NB4 (cell line): ENCODE data around the gene OR5C1.

Source experiments
- MYC ChIP-seq: IDR thresholded peaks from 2 replicates; pipeline ENCODE4 v1.6.1; 2011; ENCODE audit warnings: low read depth, low read length
- POLR2A ChIP-seq: IDR thresholded peaks from 2 replicates; pipeline ENCODE4 v1.6.1; 2011; ENCODE audit warnings: mild to moderate bottlenecking; ENCODE audit not compliant: insufficient read length; ENCODE audit errors: extremely low read depth
- TF ChIP-seq, protein P1 (sequence below): IDR thresholded peaks from one replicate; pipeline ENCODE4 v1.5.1; 2012; ENCODE audit warnings: low read depth, low read length
- TF ChIP-seq, protein P2 (sequence below): IDR thresholded peaks from 2 replicates; pipeline ENCODE4 v1.6.1; 2011; ENCODE audit warnings: low read depth, low read length

DNA sequence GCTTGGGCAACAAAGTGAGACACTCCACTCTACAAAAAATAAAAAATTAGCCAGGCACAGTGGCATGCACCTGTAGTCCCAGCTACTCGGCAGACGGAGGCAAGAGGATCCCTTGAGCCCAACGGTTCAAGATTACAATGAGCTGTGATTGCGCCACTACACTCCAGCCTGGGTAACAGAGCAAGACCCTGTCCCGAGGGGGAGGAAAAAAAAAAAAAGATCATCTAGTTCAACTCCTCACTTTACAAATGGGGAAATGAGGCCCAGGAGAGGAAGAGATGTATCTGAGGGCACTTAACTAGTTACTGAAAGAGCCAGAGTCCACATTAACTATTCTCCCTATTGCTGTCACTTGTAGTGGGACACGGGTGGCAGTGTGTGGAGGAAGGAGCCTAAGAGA, 25.8 kb downstream of the OR5C1 start:
- TF ChIP-seq POLR2A = no peak
- TF ChIP-seq, protein P1, sequence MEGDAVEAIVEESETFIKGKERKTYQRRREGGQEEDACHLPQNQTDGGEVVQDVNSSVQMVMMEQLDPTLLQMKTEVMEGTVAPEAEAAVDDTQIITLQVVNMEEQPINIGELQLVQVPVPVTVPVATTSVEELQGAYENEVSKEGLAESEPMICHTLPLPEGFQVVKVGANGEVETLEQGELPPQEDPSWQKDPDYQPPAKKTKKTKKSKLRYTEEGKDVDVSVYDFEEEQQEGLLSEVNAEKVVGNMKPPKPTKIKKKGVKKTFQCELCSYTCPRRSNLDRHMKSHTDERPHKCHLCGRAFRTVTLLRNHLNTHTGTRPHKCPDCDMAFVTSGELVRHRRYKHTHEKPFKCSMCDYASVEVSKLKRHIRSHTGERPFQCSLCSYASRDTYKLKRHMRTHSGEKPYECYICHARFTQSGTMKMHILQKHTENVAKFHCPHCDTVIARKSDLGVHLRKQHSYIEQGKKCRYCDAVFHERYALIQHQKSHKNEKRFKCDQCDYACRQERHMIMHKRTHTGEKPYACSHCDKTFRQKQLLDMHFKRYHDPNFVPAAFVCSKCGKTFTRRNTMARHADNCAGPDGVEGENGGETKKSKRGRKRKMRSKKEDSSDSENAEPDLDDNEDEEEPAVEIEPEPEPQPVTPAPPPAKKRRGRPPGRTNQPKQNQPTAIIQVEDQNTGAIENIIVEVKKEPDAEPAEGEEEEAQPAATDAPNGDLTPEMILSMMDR = no peak
- TF ChIP-seq, protein P2, sequence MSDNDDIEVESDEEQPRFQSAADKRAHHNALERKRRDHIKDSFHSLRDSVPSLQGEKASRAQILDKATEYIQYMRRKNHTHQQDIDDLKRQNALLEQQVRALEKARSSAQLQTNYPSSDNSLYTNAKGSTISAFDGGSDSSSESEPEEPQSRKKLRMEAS = no peak
- no peak for TF ChIP-seq MYC
